PC-9 (cell line): ENCODE data around the gene SPTB. TPM values are rescaled to one million over a fixed set of nuclear protein-coding genes. Genes with fewer than 3 reads are reported as not detected.

Source experiments
- BruUV-seq: library from RNA; stranded (reverse); fragments of 400-500 nt; replicated peaks from 2 replicates; lab custom pipeline; 2021; lab: Mats Ljungman, UMichigan
- CTCF ChIA-PET: fragments of 300-600 bp; sonication (Branson Sonifier 250); formaldehyde crosslinking; loops from one replicate; lab custom pipeline; 2022; ENCODE audit warnings: antibody characterized with exemption; lab: Charles Lee
- POLR2A ChIA-PET: fragments of 300-600 bp; sonication (Branson Sonifier 250); formaldehyde crosslinking; loops from one replicate; lab custom pipeline; 2022; ENCODE audit warnings: antibody characterized with exemption; ENCODE audit not compliant: unreplicated experiment; lab: Charles Lee
- DNase-seq, 2 experiments: peaks; one replicate each; pipeline versions ENCODE4 v3.0.0 to v3.0.0-alpha.2; 2015 to 2022; ENCODE audit warnings: mixed read lengths in 1 of 2
- H2AFZ ChIP-seq: fragments of 200-600 bp; sonication (generic); 2 replicates; pipeline ENCODE4 v1.8.1; 2017; ENCODE audit warnings: antibody characterized with exemption
- H3F3A ChIP-seq: fragments of 200-600 bp; sonication (generic); 2 replicates; pipeline ENCODE4 v1.8.1; 2017; ENCODE audit warnings: antibody characterized with exemption, mild to moderate bottlenecking, low read depth; ENCODE audit not compliant: insufficient read depth
- H3K27ac ChIP-seq: fragments of 200-600 bp; sonication (generic); 2 replicates; pipeline ENCODE4 v1.6.1; 2016; ENCODE audit warnings: mixed run types
- H3K27me3 ChIP-seq: fragments of 200-600 bp; sonication (generic); 2 replicates; pipeline ENCODE4 v1.6.1; 2016; ENCODE audit warnings: low read depth, mixed run types; ENCODE audit not compliant: insufficient read depth
- H3K36me3 ChIP-seq: fragments of 200-600 bp; sonication (generic); 2 replicates; pipeline ENCODE4 v1.6.1; 2016; ENCODE audit warnings: low read depth, mixed run types
- H3K4me1 ChIP-seq: fragments of 200-600 bp; sonication (generic); replicated peaks from 2 replicates; pipeline ENCODE4 v1.6.1; 2016; ENCODE audit warnings: mixed run types; ENCODE audit not compliant: insufficient read depth
- H3K4me2 ChIP-seq: fragments of 200-600 bp; sonication (generic); 2 replicates; pipeline ENCODE4 v1.6.1; 2017; ENCODE audit warnings: mixed run types
- H3K4me3 ChIP-seq: fragments of 200-600 bp; sonication (generic); 2 replicates; pipeline ENCODE4 v1.6.1; 2016; ENCODE audit warnings: mixed run types
- H3K79me2 ChIP-seq: fragments of 200-600 bp; sonication (generic); 2 replicates; pipeline ENCODE4 v1.6.1; 2017; ENCODE audit warnings: low read depth, mixed run types
- H3K9me2 ChIP-seq: fragments of 200-600 bp; sonication (generic); 2 replicates; pipeline ENCODE4 v1.8.1; 2017; ENCODE audit warnings: mild to moderate bottlenecking; ENCODE audit not compliant: insufficient read depth
- H3K9me3 ChIP-seq: fragments of 200-600 bp; sonication (generic); 2 replicates; pipeline ENCODE4 v1.8.1; 2016; ENCODE audit warnings: low read depth; ENCODE audit not compliant: insufficient read depth
- H4K20me1 ChIP-seq: fragments of 200-600 bp; sonication (generic); 2 replicates; pipeline ENCODE4 v1.8.1; 2017; ENCODE audit not compliant: insufficient read depth
- CTCF ChIP-seq: fragments of 200-600 bp; sonication (generic); conservative IDR thresholded peaks from 2 replicates; pipeline ENCODE4 v1.6.1; 2017; ENCODE audit warnings: mixed run types, antibody characterized with exemption, mild to moderate bottlenecking, moderate library complexity
- EZH2 ChIP-seq: fragments of 200-600 bp; sonication (generic); IDR thresholded peaks from 2 replicates; pipeline ENCODE4 v1.8.0; 2017; ENCODE audit warnings: antibody characterized with exemption, low read depth
- intact Hi-C: fragments of 100-400 bp; cut with micrococcal nuclease; formaldehyde crosslinking; loops from one replicate; pipeline ENCODE4 v1.10.0; 2022; ENCODE audit not compliant: unreplicated experiment
- total RNA-seq: library from RNA; stranded (reverse); gene quantifications from 2 replicates; pipeline ENCODE4 v1.2.3, GENCODE V29; 2021

SPTB gene
- total RNA-seq, 1 experiment from 2014 or later = 0.50 TPM

GRCh38 chr14:64865109-64865508, 14.6 kb downstream of the SPTB start:
- H2AFZ ChIP-seq = no peak overlapping the region
- H3K79me2 ChIP-seq = no peaks in the 10 kb centered on the region
- no peak for TF ChIP-seq CTCF
- TF ChIP-seq EZH2 = no peak
- H4K20me1 ChIP-seq = no peaks in the 10 kb centered on the region; the same call in 1 of the 2 replicates
- H3K36me3 ChIP-seq = no peaks in the 10 kb centered on the region
- no peaks in the 10 kb centered on the region for H3K9me3 ChIP-seq
- ChIA-PET POLR2A (interaction anchor here (0.6 kb wide), 1 partner anchor 135 kb away, joined by 5 read pairs; no protein-coding TSS in a partner anchor), CTCF (no interaction called here)
- intact Hi-C loops = no loop called here
- no peak overlapping the region for H3K4me2 ChIP-seq
- no peak overlapping the region for H3K4me3 ChIP-seq
- H3K27me3 ChIP-seq = peaks cover 38% of the 10 kb centered on the region
- no peak for DNase-seq
- no TSS peak for BruUV-seq
- no peaks in the 10 kb centered on the region for H3K4me1 ChIP-seq
- no peak overlapping the region for H3K27ac ChIP-seq
- no peaks in the 10 kb centered on the region for H3K9me2 ChIP-seq
- H3F3A ChIP-seq = no peaks in the 10 kb centered on the region

GRCh38 chr14:64864258-64864657, 15.4 kb downstream of the SPTB start:
- intact Hi-C loops = no loop called here
- Histone ChIP-seq H3K9me2 (no peaks in the 10 kb centered on the region), H3K9me3 (no peaks in the 10 kb centered on the region), H2AFZ (no peak overlapping the region), H3K36me3 (no peaks in the 10 kb centered on the region), H3K27ac (no peak overlapping the region), H3K27me3 (peaks cover 38% of the 10 kb centered on the region), H3K4me3 (no peak overlapping the region), H3K4me2 (no peak overlapping the region), H4K20me1 (no peaks in the 10 kb centered on the region; the same call in 1 of the 2 replicates), H3K79me2 (no peaks in the 10 kb centered on the region), H3F3A (no peaks in the 10 kb centered on the region), H3K4me1 (no peaks in the 10 kb centered on the region)
- POLR2A ChIA-PET = no interaction called here
- TF ChIP-seq CTCF (no peak), EZH2 (no peak)
- no peak for DNase-seq
- no TSS peak for BruUV-seq
- CTCF ChIA-PET = interaction anchor here (0.6 kb wide), 1 partner anchor 75 kb away, joined by 4 read pairs; no protein-coding TSS in a partner anchor

- no peak for TF ChIP-seq CTCF
- no peak for TF ChIP-seq EZH2
- Histone ChIP-seq H4K20me1 (no peaks in the 10 kb centered on the region; the same call in 1 of the 2 replicates), H3F3A (no peaks in the 10 kb centered on the region), H3K4me2 (no peak overlapping the region), H3K4me1 (no peaks in the 10 kb centered on the region), H3K9me2 (no peaks in the 10 kb centered on the region), H3K9me3 (no peaks in the 10 kb centered on the region), H2AFZ (no peak overlapping the region), H3K79me2 (no peaks in the 10 kb centered on the region), H3K27me3 (peaks cover 38% of the 10 kb centered on the region), H3K36me3 (no peaks in the 10 kb centered on the region), H3K27ac (no peak overlapping the region), H3K4me3 (no peak overlapping the region)
- no TSS peak for BruUV-seq
- ChIA-PET POLR2A (interaction anchor here (0.6 kb wide), 3 partner anchors 14 to 493 kb away, joined by 4 to 12 read pairs (median 4); no protein-coding TSS in a partner anchor), CTCF (no interaction called here)
- DNase-seq = no peak
- intact Hi-C loops = no loop called here
Observed at GRCh38 chr14:64861916-64862315, 17.8 kb downstream of the SPTB start.
